ENCODE data around the gene RPL3. TPM values are rescaled to one million over a fixed set of nuclear protein-coding genes. Genes with fewer than 3 reads are reported as not detected.

Gene RPL3
- total RNA-seq, 1 experiment from 2014 or later: 2,830 TPM

GRCh38 chr22:39278040-39278439 is 41.4 kb downstream of the RPL3 start:
- H3K4me1 ChIP-seq (ENCODE audit: insufficient read depth, low read length): peaks cover 4% of the 10 kb centered on the region; the same call in 1 of the 2 replicates
- H3K9ac ChIP-seq (ENCODE audit: extremely low read depth, insufficient read length, low read length): no peak overlapping the region
- H3K56ac ChIP-seq (ENCODE audit: insufficient read length, low read depth, low read length): no peak overlapping the region
- no peak overlapping the region for H3T11ph ChIP-seq (ENCODE audit: low read length)
- H4K5ac ChIP-seq (ENCODE audit: insufficient read length, low read depth, low read length): no peak overlapping the region
- H2AFZ ChIP-seq (ENCODE audit: low read length): no peak overlapping the region
- H3K4me1 Mint-ChIP-seq: peaks cover 25 to 32% of the 10 kb centered on the region in 2 experiments
- no peak overlapping the region for H3K27ac ChIP-seq (ENCODE audit: insufficient read length, low read depth, low read length)
- no peak overlapping the region for H3K4me2 ChIP-seq (ENCODE audit: insufficient read depth, insufficient read length, low read length)
- no peaks in the 10 kb centered on the region for H3K79me1 ChIP-seq (ENCODE audit: insufficient read depth, low read depth, low read length, poor library complexity, severe bottlenecking)
- DNase-seq: no peak
- peaks cover 8 to 10% of the 10 kb centered on the region in 2 experiments for H3K9me3 Mint-ChIP-seq
- H3K4me3 Mint-ChIP-seq: no peak overlapping the region
- H4K91ac ChIP-seq (ENCODE audit: insufficient read length, low read depth, low read length): no peak overlapping the region
- no peak overlapping the region for H4K8ac ChIP-seq (replicated peaks; ENCODE audit: insufficient read length, low read depth, low read length)
- H2BK15ac ChIP-seq (ENCODE audit: low read depth, low read length): no peak overlapping the region
- no peaks in the 10 kb centered on the region for H4K20me1 ChIP-seq (ENCODE audit: control insufficient read depth, insufficient read depth, insufficient read length)
- TF ChIP-seq, protein P1, sequence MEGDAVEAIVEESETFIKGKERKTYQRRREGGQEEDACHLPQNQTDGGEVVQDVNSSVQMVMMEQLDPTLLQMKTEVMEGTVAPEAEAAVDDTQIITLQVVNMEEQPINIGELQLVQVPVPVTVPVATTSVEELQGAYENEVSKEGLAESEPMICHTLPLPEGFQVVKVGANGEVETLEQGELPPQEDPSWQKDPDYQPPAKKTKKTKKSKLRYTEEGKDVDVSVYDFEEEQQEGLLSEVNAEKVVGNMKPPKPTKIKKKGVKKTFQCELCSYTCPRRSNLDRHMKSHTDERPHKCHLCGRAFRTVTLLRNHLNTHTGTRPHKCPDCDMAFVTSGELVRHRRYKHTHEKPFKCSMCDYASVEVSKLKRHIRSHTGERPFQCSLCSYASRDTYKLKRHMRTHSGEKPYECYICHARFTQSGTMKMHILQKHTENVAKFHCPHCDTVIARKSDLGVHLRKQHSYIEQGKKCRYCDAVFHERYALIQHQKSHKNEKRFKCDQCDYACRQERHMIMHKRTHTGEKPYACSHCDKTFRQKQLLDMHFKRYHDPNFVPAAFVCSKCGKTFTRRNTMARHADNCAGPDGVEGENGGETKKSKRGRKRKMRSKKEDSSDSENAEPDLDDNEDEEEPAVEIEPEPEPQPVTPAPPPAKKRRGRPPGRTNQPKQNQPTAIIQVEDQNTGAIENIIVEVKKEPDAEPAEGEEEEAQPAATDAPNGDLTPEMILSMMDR (conservative IDR thresholded peaks at IDR 0.05): no peak
- no peaks in the 10 kb centered on the region for H3K9me3 ChIP-seq (ENCODE audit: control insufficient read depth, low read depth, low read length)
- H3K79me2 ChIP-seq (ENCODE audit: insufficient read depth, low read length): no peaks in the 10 kb centered on the region
- H2BK20ac ChIP-seq (ENCODE audit: low read depth, low read length, poor library complexity, severe bottlenecking): no peak overlapping the region
- H3K27me3 Mint-ChIP-seq (ENCODE audit: low read depth): peaks cover 9% of the 10 kb centered on the region
- no peak overlapping the region for H3K23ac ChIP-seq (ENCODE audit: insufficient read length, low read depth, low read length)
- H3K27ac Mint-ChIP-seq: no peak overlapping the region
- H3K27me3 ChIP-seq (ENCODE audit: insufficient read depth, low read length): no peaks in the 10 kb centered on the region
- H3K18ac ChIP-seq (ENCODE audit: insufficient read length, low read depth, low read length): no peak overlapping the region
- no peaks in the 10 kb centered on the region for H3K23me2 ChIP-seq (ENCODE audit: insufficient read length, low read depth, low read length, poor library complexity, severe bottlenecking)
- H2AK5ac ChIP-seq (ENCODE audit: insufficient read length, low read length): no peak overlapping the region
- H2BK5ac ChIP-seq (ENCODE audit: insufficient read length, low read length): no peak overlapping the region
- no peak overlapping the region for H3K4ac ChIP-seq (ENCODE audit: low read depth, low read length)
- no peak overlapping the region for H3K14ac ChIP-seq (ENCODE audit: insufficient read depth, low read length)
- no peak overlapping the region for H2BK12ac ChIP-seq (ENCODE audit: insufficient read length, low read depth, low read length)
- peaks cover 4 to 13% (median 6%) of the 10 kb centered on the region in 3 experiments; a peak in 4 of 7 replicates for H3K36me3 Mint-ChIP-seq (ENCODE audit: insufficient read depth in 1 of 3, low read depth in 3 of 3)
- no CpG with 5 or more reads among the region's 13 CpGs for WGBS (ENCODE audit: extremely low coverage, insufficient read length, low lambda C conversion rate)
- H2BK120ac ChIP-seq (ENCODE audit: low read depth, low read length, poor library complexity, severe bottlenecking): no peak overlapping the region
